Measurements from ENCODE around the gene ZBTB38. TPM values are rescaled to one million over a fixed set of nuclear protein-coding genes. Genes with fewer than 3 reads are reported as not detected.

Gene ZBTB38
- total and polyA plus RNA-seq, 2 experiments from 2014 or later, result 8.7 to 11.5 TPM

GRCh38 chr3:141389703-141390102 is 21.4 kb downstream of the ZBTB38 start:
- H3K4me1 ChIP-seq (ENCODE audit: insufficient read depth), result peaks cover 63% of the 10 kb centered on the region
- H2AFZ ChIP-seq, result no peak overlapping the region
- no peak overlapping the region for H3K4me3 ChIP-seq
- Mint-ChIP-seq H3K9me3 (no peaks in the 10 kb centered on the region; the same call in 2 of the 3 replicates), H3K36me3 (ENCODE audit: low read depth) (no peaks in the 10 kb centered on the region), H3K4me3 (no peak overlapping the region), H3K27ac (no peak overlapping the region), H3K4me1 (peaks cover 77% of the 10 kb centered on the region), H3K27me3 (ENCODE audit: insufficient read depth, low read depth, poor library complexity) (peaks cover 5% of the 10 kb centered on the region)
- no peaks in the 10 kb centered on the region for H4K20me1 ChIP-seq (replicated peaks; ENCODE audit: insufficient read depth)
- ATAC-seq (no peak), DNase-seq (ENCODE audit: low spot score) (no peak)
- H3K79me2 ChIP-seq (replicated peaks; ENCODE audit: insufficient read depth), result no peaks in the 10 kb centered on the region
- H3K4me2 ChIP-seq, result no peak overlapping the region
- TF ChIP-seq, protein P1, sequence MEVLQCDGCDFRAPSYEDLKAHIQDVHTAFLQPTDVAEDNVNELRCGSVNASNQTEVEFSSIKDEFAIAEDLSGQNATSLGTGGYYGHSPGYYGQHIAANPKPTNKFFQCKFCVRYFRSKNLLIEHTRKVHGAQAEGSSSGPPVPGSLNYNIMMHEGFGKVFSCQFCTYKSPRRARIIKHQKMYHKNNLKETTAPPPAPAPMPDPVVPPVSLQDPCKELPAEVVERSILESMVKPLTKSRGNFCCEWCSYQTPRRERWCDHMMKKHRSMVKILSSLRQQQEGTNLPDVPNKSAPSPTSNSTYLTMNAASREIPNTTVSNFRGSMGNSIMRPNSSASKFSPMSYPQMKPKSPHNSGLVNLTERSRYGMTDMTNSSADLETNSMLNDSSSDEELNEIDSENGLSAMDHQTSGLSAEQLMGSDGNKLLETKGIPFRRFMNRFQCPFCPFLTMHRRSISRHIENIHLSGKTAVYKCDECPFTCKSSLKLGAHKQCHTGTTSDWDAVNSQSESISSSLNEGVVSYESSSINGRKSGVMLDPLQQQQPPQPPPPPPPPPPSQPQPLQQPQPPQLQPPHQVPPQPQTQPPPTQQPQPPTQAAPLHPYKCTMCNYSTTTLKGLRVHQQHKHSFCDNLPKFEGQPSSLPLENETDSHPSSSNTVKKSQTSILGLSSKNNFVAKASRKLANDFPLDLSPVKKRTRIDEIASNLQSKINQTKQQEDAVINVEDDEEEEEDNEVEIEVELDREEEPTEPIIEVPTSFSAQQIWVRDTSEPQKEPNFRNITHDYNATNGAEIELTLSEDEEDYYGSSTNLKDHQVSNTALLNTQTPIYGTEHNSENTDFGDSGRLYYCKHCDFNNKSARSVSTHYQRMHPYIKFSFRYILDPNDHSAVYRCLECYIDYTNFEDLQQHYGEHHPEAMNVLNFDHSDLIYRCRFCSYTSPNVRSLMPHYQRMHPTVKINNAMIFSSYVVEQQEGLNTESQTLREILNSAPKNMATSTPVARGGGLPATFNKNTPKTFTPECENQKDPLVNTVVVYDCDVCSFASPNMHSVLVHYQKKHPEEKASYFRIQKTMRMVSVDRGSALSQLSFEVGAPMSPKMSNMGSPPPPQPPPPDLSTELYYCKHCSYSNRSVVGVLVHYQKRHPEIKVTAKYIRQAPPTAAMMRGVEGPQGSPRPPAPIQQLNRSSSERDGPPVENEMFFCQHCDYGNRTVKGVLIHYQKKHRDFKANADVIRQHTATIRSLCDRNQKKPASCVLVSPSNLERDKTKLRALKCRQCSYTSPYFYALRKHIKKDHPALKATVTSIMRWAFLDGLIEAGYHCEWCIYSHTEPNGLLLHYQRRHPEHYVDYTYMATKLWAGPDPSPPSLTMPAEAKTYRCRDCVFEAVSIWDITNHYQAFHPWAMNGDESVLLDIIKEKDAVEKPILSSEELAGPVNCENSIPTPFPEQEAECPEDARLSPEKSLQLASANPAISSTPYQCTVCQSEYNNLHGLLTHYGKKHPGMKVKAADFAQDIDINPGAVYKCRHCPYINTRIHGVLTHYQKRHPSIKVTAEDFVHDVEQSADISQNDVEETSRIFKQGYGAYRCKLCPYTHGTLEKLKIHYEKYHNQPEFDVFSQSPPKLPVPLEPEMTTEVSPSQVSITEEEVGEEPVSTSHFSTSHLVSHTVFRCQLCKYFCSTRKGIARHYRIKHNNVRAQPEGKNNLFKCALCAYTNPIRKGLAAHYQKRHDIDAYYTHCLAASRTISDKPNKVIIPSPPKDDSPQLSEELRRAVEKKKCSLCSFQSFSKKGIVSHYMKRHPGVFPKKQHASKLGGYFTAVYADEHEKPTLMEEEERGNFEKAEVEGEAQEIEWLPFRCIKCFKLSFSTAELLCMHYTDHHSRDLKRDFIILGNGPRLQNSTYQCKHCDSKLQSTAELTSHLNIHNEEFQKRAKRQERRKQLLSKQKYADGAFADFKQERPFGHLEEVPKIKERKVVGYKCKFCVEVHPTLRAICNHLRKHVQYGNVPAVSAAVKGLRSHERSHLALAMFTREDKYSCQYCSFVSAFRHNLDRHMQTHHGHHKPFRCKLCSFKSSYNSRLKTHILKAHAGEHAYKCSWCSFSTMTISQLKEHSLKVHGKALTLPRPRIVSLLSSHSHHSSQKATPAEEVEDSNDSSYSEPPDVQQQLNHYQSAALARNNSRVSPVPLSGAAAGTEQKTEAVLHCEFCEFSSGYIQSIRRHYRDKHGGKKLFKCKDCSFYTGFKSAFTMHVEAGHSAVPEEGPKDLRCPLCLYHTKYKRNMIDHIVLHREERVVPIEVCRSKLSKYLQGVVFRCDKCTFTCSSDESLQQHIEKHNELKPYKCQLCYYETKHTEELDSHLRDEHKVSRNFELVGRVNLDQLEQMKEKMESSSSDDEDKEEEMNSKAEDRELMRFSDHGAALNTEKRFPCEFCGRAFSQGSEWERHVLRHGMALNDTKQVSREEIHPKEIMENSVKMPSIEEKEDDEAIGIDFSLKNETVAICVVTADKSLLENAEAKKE (CRISPR knock-in tag; IDR thresholded peaks at IDR 0.05), result no peak
- H3K9me2 ChIP-seq (ENCODE audit: insufficient read depth), result no peaks in the 10 kb centered on the region
- no peaks in the 10 kb centered on the region for H3F3A ChIP-seq (replicated peaks; ENCODE audit: low read depth)
- H3K36me3 ChIP-seq (ENCODE audit: insufficient read depth), result no peaks in the 10 kb centered on the region
- no peaks in the 10 kb centered on the region for H3K27me3 ChIP-seq (ENCODE audit: insufficient read depth)
- H3K27ac ChIP-seq (ENCODE audit: low read depth), result no peak overlapping the region

GRCh38 chr3:141390747-141391146 is 22.4 kb downstream of the ZBTB38 start:
- Mint-ChIP-seq H3K27me3 (ENCODE audit: insufficient read depth, low read depth, poor library complexity) (peaks cover 3% of the 10 kb centered on the region), H3K4me1 (peaks cover 68% of the 10 kb centered on the region), H3K27ac (no peak overlapping the region), H3K9me3 (no peaks in the 10 kb centered on the region; the same call in 2 of the 3 replicates), H3K4me3 (no peak overlapping the region), H3K36me3 (ENCODE audit: low read depth) (no peaks in the 10 kb centered on the region)
- Histone ChIP-seq H3K27me3 (ENCODE audit: insufficient read depth) (no peaks in the 10 kb centered on the region), H3K4me3 (no peak overlapping the region), H3K79me2 (replicated peaks; ENCODE audit: insufficient read depth) (no peaks in the 10 kb centered on the region), H4K20me1 (replicated peaks; ENCODE audit: insufficient read depth) (no peaks in the 10 kb centered on the region), H3K4me2 (no peak overlapping the region), H3K27ac (ENCODE audit: low read depth) (no peak overlapping the region), H3K9me2 (ENCODE audit: insufficient read depth) (no peaks in the 10 kb centered on the region), H2AFZ (no peak overlapping the region), H3K36me3 (ENCODE audit: insufficient read depth) (no peaks in the 10 kb centered on the region), H3F3A (replicated peaks; ENCODE audit: low read depth) (no peaks in the 10 kb centered on the region), H3K4me1 (ENCODE audit: insufficient read depth) (peaks cover 54% of the 10 kb centered on the region)
- DNase-seq (ENCODE audit: low spot score), result no peak
- no peak for ATAC-seq
- no peak for TF ChIP-seq JUNB (IDR thresholded peaks at IDR 0.05; ENCODE audit: unreplicated experiment)
- no peak for TF ChIP-seq CTCF (conservative IDR thresholded peaks at IDR 0.05; ENCODE audit: low read depth in 2 of 2)
- TF ChIP-seq ETS1 (IDR thresholded peaks at IDR 0.05), result no peak
- TF ChIP-seq STAT1 (IDR thresholded peaks at IDR 0.05; ENCODE audit: unreplicated experiment), result no peak
- no peak for TF ChIP-seq ZNF114 (CRISPR knock-in tag; IDR thresholded peaks at IDR 0.05)
- no peak for TF ChIP-seq ZNF331 (CRISPR knock-in tag; IDR thresholded peaks at IDR 0.05; ENCODE audit: low read depth)
- no peak for TF ChIP-seq EZH2 (IDR thresholded peaks at IDR 0.05; ENCODE audit: low read depth, unreplicated experiment)
- TF ChIP-seq POLR2AphosphoS5 (IDR thresholded peaks at IDR 0.05; ENCODE audit: low read depth), result no peak
- TF ChIP-seq NANOG (IDR thresholded peaks at IDR 0.05; ENCODE audit: borderline replicate concordance), result no peak
- TF ChIP-seq CREB1 (CRISPR knock-in tag; IDR thresholded peaks at IDR 0.05; ENCODE audit: low read depth), result no peak

Measured in GM23338 (cell line).